ENCODE data around the gene CNKSR3. TPM values are rescaled to one million over a fixed set of nuclear protein-coding genes. Genes with fewer than 3 reads are reported as not detected.

The CNKSR3 gene
- total RNA-seq, 1 experiment from 2014 or later, result 5.6 TPM

DNA sequence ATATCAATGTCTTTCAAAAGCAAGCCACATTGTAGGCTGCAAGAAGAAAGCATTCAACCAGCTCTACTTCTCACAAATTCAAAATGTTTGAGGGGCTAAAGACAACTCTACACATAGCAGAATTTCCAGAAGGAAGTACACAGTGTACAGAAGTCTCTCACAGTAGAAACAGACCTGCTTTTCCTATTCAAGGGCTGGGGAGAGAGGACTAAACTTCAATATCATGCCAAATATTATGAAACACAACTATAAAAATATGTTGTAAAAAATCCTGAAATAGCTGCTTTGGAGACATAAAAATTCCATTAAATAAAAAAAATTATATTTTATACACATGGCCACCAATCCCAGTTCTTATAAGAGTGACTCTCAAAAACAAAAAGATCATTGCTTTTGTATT is 83.0 kb downstream of the CNKSR3 start:
- no peak overlapping the region for H3K14ac ChIP-seq (ENCODE audit: insufficient read depth, low read length)
- H4K20me1 ChIP-seq (ENCODE audit: control insufficient read depth, insufficient read depth, insufficient read length), result no peaks in the 10 kb centered on the region
- no peaks in the 10 kb centered on the region for H3K4me1 ChIP-seq (ENCODE audit: insufficient read depth, low read length)
- Mint-ChIP-seq H3K4me3 (no peak overlapping the region), H3K27me3 (ENCODE audit: low read depth) (no peaks in the 10 kb centered on the region; the same call in 1 of the 2 replicates), H3K9me3 (peaks cover 7 to 10% of the 10 kb centered on the region in 2 experiments), H3K27ac (no peak overlapping the region), H3K4me1 (peaks cover 0 to under 1% of the 10 kb centered on the region in 2 experiments; a peak in 3 of 4 replicates), H3K36me3 (ENCODE audit: insufficient read depth in 1 of 3, low read depth in 3 of 3) (peaks cover 7 to 21% (median 11%) of the 10 kb centered on the region in 3 experiments)
- H3K9me3 ChIP-seq (ENCODE audit: control insufficient read depth, low read depth, low read length), result no peaks in the 10 kb centered on the region
- H3K27me3 ChIP-seq (ENCODE audit: insufficient read depth, low read length), result no peaks in the 10 kb centered on the region
- H4K91ac ChIP-seq (ENCODE audit: insufficient read length, low read depth, low read length), result no peak overlapping the region
- no peak overlapping the region for H4K8ac ChIP-seq (replicated peaks; ENCODE audit: insufficient read length, low read depth, low read length)
- no peak overlapping the region for H2BK12ac ChIP-seq (ENCODE audit: insufficient read length, low read depth, low read length)
- H3K4me2 ChIP-seq (ENCODE audit: insufficient read depth, insufficient read length, low read length), result no peak overlapping the region
- TF ChIP-seq, protein P1, sequence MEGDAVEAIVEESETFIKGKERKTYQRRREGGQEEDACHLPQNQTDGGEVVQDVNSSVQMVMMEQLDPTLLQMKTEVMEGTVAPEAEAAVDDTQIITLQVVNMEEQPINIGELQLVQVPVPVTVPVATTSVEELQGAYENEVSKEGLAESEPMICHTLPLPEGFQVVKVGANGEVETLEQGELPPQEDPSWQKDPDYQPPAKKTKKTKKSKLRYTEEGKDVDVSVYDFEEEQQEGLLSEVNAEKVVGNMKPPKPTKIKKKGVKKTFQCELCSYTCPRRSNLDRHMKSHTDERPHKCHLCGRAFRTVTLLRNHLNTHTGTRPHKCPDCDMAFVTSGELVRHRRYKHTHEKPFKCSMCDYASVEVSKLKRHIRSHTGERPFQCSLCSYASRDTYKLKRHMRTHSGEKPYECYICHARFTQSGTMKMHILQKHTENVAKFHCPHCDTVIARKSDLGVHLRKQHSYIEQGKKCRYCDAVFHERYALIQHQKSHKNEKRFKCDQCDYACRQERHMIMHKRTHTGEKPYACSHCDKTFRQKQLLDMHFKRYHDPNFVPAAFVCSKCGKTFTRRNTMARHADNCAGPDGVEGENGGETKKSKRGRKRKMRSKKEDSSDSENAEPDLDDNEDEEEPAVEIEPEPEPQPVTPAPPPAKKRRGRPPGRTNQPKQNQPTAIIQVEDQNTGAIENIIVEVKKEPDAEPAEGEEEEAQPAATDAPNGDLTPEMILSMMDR (conservative IDR thresholded peaks at IDR 0.05), result no peak
- no peak overlapping the region for H3K23ac ChIP-seq (ENCODE audit: insufficient read length, low read depth, low read length)
- H3K79me1 ChIP-seq (ENCODE audit: insufficient read depth, low read depth, low read length, poor library complexity, severe bottlenecking), result no peaks in the 10 kb centered on the region
- no peak overlapping the region for H3K9ac ChIP-seq (ENCODE audit: extremely low read depth, insufficient read length, low read length)
- H2BK5ac ChIP-seq (ENCODE audit: insufficient read length, low read length), result no peak overlapping the region
- DNase-seq, result no peak
- no peak overlapping the region for H2AFZ ChIP-seq (ENCODE audit: low read length)
- no peak overlapping the region for H3K4ac ChIP-seq (ENCODE audit: low read depth, low read length)
- no peak overlapping the region for H4K5ac ChIP-seq (ENCODE audit: insufficient read length, low read depth, low read length)
- no peaks in the 10 kb centered on the region for H3K23me2 ChIP-seq (ENCODE audit: insufficient read length, low read depth, low read length, poor library complexity, severe bottlenecking)
- H2BK120ac ChIP-seq (ENCODE audit: low read depth, low read length, poor library complexity, severe bottlenecking), result no peak overlapping the region
- H2BK20ac ChIP-seq (ENCODE audit: low read depth, low read length, poor library complexity, severe bottlenecking), result no peak overlapping the region
- H3K27ac ChIP-seq (ENCODE audit: insufficient read length, low read depth, low read length), result no peak overlapping the region
- H3K79me2 ChIP-seq (ENCODE audit: insufficient read depth, low read length), result 0 out of 2 replicates have a peak, but pooled peaks cover 1% of the 10 kb centered on the region
- no peak overlapping the region for H3K56ac ChIP-seq (ENCODE audit: insufficient read length, low read depth, low read length)
- no peak overlapping the region for H2BK15ac ChIP-seq (ENCODE audit: low read depth, low read length)
- H3K18ac ChIP-seq (ENCODE audit: insufficient read length, low read depth, low read length), result no peak overlapping the region
- H2AK5ac ChIP-seq (ENCODE audit: insufficient read length, low read length), result no peak overlapping the region
- no peak overlapping the region for H3T11ph ChIP-seq (ENCODE audit: low read length)

Data from H9 (cell line).